Osteocyte (in vitro differentiated cells): ENCODE data around the gene GMDS. TPM values are rescaled to one million over a fixed set of nuclear protein-coding genes. Genes with fewer than 3 reads are reported as not detected.

ENCODE experiments used
- DNase-seq: peaks from one replicate; pipeline ENCODE4 v3.0.0; 2021; ENCODE audit warnings: mixed read lengths; ENCODE audit not compliant: unreplicated experiment; ENCODE audit errors: extremely low spot score
- H3K27ac Mint-ChIP-seq: one replicate; pipeline ENCODE4 v1.8.0; 2021; ENCODE audit warnings: mild to moderate bottlenecking, mixed read lengths; ENCODE audit not compliant: unreplicated experiment
- H3K27me3 Mint-ChIP-seq: one replicate; pipeline ENCODE4 v1.8.0; 2021; ENCODE audit warnings: mixed read lengths; ENCODE audit not compliant: unreplicated experiment
- H3K36me3 Mint-ChIP-seq: one replicate; pipeline ENCODE4 v1.8.0; 2021; ENCODE audit warnings: mixed read lengths; ENCODE audit not compliant: unreplicated experiment
- H3K4me1 Mint-ChIP-seq: one replicate; pipeline ENCODE4 v1.8.0; 2021; ENCODE audit warnings: mixed read lengths; ENCODE audit not compliant: unreplicated experiment
- H3K4me3 Mint-ChIP-seq: one replicate; pipeline ENCODE4 v1.8.0; 2021; ENCODE audit warnings: mild to moderate bottlenecking, moderate library complexity, mixed read lengths; ENCODE audit not compliant: unreplicated experiment
- H3K9me3 Mint-ChIP-seq: one replicate; pipeline ENCODE4 v1.8.0; 2021; ENCODE audit warnings: mixed read lengths; ENCODE audit not compliant: unreplicated experiment
- CTCF ChIP-seq: fragments of 200-600 bp; sonication (generic); IDR thresholded peaks from 2 replicates; pipeline ENCODE4 v1.5.0; 2021; ENCODE audit warnings: antibody characterized with exemption, mild to moderate bottlenecking, moderate library complexity
- total RNA-seq: library from RNA; stranded (reverse); gene quantifications from 2 replicates; pipeline ENCODE4 v1.2.1, GENCODE V29; 2021

The GMDS gene
- total RNA-seq, 1 donor from 2014 or later: 30.7 TPM

DNA sequence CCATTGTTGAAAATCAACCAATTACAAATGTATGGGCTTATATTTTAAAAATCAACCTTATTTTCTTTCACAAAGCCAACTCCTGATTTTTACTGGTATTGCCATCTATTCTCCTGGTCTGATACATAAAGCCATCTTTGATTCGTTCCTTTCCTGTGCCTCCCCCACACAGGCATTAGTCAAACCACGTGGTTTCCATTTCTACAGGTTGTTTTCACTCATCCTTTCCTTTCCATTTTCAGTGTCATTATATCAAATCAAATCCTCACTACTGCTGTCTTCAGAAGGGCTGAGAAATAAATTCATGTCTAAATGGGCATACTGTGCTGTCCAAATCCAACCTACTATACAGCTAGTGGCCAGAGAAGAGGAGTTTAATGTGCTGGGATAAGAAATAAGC is 354.4 kb downstream of the GMDS start:
- DNase-seq: no peak
- Mint-ChIP-seq H3K4me3 (no peak overlapping the region), H3K4me1 (peaks cover 18% of the 10 kb centered on the region), H3K27ac (no peak overlapping the region), H3K27me3 (no peaks in the 10 kb centered on the region), H3K36me3 (peaks cover 2% of the 10 kb centered on the region), H3K9me3 (no peaks in the 10 kb centered on the region)
- no peak for TF ChIP-seq CTCF

GRCh38 chr6:1890071-1890470 is 355.3 kb downstream of the GMDS start:
- no peaks in the 10 kb centered on the region for H3K9me3 Mint-ChIP-seq
- H3K27me3 Mint-ChIP-seq: no peaks in the 10 kb centered on the region
- no peak overlapping the region for H3K4me3 Mint-ChIP-seq
- H3K27ac Mint-ChIP-seq: no peak overlapping the region
- TF ChIP-seq CTCF: no peak
- peaks cover 2% of the 10 kb centered on the region for H3K36me3 Mint-ChIP-seq
- DNase-seq: no peak
- peaks cover 21% of the 10 kb centered on the region for H3K4me1 Mint-ChIP-seq

DNA sequence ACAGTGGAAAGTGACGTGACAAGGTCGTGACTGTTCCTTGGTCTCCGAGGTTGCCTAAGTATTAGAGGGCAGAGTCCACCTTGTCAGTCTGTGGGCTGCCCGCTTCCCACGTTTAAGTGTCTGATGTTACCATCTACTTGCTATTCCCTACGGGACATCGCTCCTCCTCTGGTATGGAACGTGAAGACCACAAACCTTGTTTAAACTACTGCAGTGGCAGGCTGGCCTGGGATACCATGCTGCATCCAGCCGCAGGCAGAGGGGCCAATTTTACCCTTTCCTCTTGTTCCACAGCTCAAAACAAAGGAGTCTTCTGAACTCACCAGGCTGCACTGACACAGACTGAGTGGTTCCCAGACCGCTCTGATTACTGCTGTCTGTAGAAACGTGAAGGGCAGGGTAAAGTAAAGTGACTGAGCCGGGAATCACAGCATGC is 359.8 kb downstream of the GMDS start:
- TF ChIP-seq CTCF: no peak
- H3K36me3 Mint-ChIP-seq: peaks cover 2% of the 10 kb centered on the region
- no peak for DNase-seq
- H3K4me3 Mint-ChIP-seq: peak overlapping the region; percentile 73
- no peaks in the 10 kb centered on the region for H3K27me3 Mint-ChIP-seq
- H3K4me1 Mint-ChIP-seq: peaks cover 46% of the 10 kb centered on the region
- peak overlapping the region; percentile 98 for H3K27ac Mint-ChIP-seq
- no peaks in the 10 kb centered on the region for H3K9me3 Mint-ChIP-seq

GRCh38 chr6:1884313-1884712 is 361.1 kb downstream of the GMDS start:
- Mint-ChIP-seq H3K9me3 (peaks cover 4% of the 10 kb centered on the region), H3K4me1 (peaks cover 46% of the 10 kb centered on the region), H3K4me3 (no peak overlapping the region), H3K36me3 (peaks cover 6% of the 10 kb centered on the region), H3K27me3 (no peaks in the 10 kb centered on the region), H3K27ac (peak overlapping the region; percentile 98)
- TF ChIP-seq CTCF: no peak
- no peak for DNase-seq

DNA sequence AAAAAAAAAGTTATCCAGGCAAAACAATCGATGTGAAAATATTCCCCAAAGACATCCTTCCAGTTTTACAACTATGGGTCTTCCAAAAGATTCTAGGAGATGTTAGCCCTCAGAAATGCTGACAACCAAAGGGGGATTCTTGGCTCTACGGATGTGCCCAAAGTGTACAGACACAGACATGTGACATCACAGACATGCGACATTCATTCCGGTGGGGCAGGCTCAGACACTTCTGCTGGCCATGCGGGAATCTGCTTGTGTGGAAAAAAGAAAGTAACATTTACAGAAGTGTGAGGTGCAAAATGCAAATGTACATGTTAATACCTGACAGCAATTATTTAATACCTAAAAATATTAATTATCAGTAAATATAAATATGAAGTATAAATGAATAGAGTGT is 367.1 kb downstream of the GMDS start:
- TF ChIP-seq CTCF: no peak
- no peaks in the 10 kb centered on the region for H3K27me3 Mint-ChIP-seq

More for the DNA sequence above, 367.1 kb downstream of the GMDS start:
- peaks cover 4% of the 10 kb centered on the region for H3K9me3 Mint-ChIP-seq
- no peak for DNase-seq
- peaks cover 15% of the 10 kb centered on the region for H3K4me1 Mint-ChIP-seq
- H3K4me3 Mint-ChIP-seq: no peak overlapping the region
- peaks cover 11% of the 10 kb centered on the region for H3K36me3 Mint-ChIP-seq
- H3K27ac Mint-ChIP-seq: no peak overlapping the region
